GM19372 (cell line): Measurements from ENCODE around the gene SLC9C2.
"Not testable (repeated sequence)": the region's sequence is repeated elsewhere in the genome, so short reads cannot be mapped to it uniquely, and the experiment has no call there.

Experiments used
- ATAC-seq: cut with Tn5 transposase; IDR thresholded peaks from one replicate; pipeline ENCODE4 v1.9.1; 2021; ENCODE audit warnings: mild to moderate bottlenecking, low read depth, moderate library complexity; ENCODE audit not compliant: unreplicated experiment

Gene SLC9C2

DNA sequence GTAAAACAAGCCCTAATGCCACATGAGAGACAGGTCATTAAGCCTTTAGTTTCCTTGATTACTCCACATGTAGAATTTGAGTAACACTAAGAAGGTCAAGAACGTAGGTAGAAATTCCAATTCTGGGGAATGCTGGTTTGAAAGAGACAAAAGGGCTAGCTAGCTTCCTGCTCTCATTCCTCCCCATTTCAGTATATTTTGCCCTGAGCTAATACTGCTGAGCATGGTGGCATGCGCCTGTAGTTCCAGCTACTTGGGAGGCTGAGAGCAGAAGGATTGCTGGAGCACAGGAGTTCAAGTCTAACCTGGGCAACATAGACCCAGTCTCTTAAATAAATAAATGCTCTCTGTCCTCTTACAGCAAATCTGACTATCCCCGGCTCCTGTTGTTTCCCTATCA is 112.9 kb downstream of the SLC9C2 start:
- ATAC-seq: no peak

DNA sequence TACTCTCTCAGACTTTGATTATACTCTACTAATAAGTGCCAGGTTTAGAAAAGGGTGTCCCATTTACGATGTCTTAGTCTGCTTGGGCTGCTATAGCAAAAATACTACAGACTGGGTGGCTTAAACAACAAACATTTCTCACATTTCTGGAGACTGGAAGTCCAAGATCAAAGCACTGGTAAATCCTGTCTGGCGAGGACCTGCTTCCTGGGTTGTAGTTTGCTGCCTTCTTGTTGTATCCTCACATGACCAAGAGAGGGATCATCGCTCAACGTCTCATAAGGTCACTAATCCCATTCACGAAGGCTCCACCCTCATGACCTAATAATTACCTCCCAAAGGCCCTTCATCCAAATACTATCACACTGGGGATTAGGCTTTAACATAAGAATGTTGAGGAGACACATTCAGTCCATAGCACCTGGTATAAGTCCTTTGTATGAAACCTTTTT is 113.7 kb downstream of the SLC9C2 start:
- no peak for ATAC-seq

DNA sequence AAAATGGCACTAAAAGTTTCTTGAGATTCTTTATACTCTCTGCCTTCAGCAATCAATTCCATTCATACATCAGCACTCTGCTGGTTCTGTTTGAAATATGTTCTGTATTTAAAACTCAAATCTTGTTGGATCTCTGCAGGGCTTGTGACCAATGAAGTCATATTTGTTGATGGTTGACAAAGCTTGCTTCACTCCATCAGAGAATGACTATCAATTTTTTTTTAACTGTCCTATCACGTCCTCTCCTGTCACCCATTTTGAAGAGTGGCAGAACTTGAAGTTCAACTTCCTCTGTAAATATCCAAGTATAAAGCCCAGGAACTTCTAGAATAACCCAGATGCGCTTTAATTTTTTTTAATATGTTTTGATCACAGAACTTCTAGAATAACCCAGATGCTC is 114.9 kb downstream of the SLC9C2 start:
- no peak for ATAC-seq

DNA sequence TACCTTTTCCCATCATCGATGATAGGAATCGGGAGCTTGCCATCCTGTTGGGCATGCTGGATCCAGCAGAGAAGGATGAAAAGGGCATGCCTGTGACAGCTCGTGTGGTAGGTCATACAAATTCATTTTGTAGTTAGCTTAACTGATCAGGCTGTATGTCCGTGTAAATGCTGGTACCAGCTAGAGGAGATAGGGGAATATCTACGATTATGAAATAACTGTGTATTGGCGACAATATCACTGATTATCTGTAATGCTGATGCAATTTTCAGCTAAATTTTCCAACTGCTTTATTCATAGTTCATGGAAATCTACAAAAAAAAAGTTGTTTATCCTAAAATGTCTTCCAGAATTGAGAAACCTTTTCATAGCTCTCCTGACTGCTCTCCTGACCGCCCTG is 117.5 kb downstream of the SLC9C2 start:
- ATAC-seq: no peak

DNA sequence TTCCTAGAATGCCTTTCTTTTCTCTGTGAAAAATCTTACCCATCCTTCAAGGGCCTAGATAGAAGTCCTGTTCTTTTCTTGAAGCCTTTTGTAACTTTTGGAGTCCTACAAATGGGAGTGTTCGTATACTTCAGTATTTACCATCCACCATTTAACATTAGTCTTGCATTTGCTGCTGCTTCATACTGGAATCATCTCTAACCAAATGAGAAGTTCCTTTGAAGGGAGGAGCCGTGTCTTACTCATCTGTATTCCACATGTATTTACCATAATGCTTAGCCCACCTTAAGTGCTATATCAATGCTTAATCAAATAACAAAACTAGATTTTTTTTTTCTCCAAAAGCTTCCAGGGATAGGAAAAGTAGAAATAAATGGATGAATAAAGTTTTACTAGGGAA is 118.6 kb downstream of the SLC9C2 start:
- no peak for ATAC-seq

DNA sequence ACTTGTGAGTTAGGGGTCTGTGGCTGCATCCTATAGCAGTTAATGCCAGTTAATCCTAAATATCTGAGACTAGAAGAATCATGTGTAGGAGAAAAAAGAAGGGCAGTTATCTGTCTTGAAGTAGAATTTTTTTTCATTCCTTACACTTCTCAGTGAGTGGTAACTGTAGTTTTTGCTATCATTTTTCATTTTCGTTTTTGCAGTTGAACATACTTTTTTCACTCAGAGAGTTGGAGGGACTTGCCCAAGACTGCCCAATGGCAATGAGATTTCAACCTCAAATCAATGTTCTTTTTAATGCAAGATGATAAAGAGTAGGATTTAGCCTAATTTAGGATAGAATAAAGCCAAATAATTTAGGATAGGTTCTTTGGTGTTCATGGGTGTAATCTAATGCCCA is 120.2 kb downstream of the SLC9C2 start:
- ATAC-seq: no peak

DNA sequence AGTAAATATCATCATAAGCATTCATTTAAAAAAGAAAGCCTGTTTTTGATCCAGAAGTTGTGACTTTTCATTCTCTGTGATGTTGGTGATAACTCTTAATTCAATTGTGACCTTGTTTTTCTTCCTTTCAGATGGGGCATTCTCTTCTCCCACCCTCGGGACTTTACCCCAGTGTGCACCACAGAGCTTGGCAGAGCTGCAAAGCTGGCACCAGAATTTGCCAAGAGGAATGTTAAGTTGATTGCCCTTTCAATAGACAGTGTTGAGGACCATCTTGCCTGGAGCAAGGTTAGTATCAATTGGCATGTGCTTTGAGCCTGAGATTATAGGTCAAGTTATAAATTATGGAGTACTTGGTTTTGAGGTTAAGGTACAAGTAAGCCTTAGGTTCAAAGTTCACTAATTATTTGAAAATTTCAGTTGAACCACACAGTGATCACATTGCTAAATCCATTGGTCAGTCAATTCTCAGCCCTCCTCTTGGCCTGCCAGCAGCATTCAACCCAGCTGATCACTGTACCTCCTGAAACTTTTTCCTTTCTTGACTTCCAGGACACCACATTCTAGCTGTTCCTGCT is 121.6 kb downstream of the SLC9C2 start:
- no peak for ATAC-seq

DNA sequence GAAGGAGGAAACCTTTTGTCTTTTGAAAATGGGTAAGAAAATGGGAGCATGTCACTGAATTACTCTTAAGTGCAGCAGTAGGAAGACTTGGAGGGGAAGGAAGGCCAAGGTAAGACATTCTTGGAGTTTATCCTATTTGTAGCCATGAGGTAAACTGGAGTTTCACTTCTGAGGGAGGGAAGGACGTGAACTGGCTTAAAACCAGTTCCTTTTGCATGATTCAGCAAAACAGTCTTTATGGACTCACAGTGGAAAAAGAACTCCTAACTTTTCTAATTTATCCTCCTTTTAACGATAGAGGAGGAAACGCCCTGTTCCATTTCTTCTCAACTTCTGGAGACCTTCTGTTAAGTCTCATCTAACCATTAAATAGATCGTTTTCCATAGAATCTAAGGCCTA is 123.2 kb downstream of the SLC9C2 start:
- no peak for ATAC-seq

DNA sequence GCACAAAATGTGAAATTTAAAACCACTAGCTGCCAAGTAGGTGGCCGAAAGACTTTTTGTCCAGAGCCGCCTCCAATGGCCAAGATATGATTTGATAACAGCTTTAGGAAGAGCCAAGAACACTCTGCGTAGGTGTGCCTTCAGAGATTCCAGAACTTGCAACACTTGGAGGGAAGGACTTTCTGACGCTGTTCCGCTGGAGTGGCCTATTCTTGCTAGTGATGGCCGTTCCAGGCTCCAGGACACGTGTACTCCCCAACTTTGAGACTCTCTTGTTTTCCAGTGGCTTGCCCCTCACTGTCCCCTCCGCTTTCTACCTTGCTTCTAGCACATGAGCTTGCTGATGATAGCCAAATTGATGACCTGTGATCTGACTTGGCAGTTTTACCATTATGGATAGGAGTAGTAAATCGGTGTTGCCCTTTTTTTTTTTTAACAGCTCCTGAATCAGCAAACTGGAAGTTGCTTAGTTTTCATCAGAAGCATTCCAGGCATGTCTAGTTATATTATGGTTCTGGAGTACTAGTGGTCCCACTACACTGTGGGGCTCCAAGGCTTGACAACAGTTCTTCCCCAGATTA is 124.7 kb downstream of the SLC9C2 start:
- no peak for ATAC-seq

DNA sequence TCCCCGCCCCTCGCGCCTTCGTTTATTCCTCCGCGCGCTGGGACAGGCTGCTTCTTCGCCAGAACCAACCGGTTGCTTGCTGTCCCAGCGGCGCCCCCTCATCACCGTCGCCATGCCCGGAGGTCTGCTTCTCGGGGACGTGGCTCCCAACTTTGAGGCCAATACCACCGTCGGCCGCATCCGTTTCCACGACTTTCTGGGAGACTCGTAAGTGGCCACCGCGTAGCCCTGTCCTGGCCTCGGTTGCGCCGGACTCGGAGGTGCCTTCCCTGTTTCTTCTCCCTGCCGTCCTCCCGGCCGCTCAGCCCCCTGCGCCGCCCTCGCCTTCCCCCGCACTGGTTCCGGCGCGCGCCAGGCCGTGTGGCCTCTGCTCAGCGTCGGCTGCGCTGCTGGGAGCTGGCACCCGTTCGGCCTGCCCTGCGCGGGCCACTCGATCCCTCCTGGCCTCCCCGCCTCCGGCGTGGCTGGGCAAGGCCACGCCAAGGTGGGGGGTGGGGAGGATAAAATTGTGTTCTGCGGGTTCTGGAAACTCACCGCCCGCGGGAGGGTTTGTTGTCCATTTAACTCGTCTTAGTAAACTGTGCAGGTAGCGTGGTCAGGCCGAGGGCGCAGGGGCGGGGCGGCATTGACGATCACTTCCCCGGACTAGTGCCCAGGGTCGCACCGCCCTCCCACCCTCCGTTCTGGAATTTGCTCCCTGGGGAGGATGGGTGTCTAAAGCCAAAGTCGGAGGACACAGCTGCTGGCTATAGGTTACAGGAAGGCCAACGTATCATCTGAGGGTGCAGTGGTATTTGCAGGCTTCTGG is 125.4 kb downstream of the SLC9C2 start, which contains the start of gene PRDX6:
Gene PRDX6, plus strand, starts transcription at position 50 of the 808 bp plus-strand sequence. Its CDS starts 63 bp downstream, at position 113.
- ATAC-seq: peak; percentile 49

DNA sequence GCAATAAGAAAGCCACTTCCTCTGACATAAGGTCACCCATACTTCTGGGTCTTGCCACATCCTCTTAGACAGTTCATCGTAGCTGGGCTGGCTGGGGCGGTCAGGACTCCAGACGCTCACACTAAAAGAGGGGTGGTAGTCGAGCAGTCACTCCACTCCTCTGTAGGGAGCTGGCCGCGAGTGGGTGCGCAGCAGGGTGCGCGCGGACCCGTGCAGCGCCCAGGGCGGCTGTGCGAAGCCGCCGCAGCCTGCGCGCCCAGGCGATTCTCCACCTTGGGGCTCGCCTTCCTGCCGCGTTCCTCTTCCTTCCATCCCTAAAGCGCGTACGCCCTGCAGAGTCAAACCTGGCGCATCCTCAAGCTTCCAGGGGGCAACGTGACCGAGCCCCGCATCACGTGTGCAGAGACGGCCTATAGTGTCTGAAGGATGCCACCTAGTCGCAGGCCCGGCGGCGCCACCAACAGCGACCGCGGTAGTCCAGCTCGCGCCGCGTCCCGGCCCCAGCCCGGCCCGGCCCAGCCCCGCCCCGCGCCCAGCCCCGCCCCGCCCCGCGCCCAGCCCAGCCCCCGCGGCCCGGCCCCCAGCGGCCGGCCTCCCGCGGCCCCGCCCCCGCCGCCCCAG is 126.1 kb downstream of the SLC9C2 start:
- peak; percentile 95 for ATAC-seq

DNA sequence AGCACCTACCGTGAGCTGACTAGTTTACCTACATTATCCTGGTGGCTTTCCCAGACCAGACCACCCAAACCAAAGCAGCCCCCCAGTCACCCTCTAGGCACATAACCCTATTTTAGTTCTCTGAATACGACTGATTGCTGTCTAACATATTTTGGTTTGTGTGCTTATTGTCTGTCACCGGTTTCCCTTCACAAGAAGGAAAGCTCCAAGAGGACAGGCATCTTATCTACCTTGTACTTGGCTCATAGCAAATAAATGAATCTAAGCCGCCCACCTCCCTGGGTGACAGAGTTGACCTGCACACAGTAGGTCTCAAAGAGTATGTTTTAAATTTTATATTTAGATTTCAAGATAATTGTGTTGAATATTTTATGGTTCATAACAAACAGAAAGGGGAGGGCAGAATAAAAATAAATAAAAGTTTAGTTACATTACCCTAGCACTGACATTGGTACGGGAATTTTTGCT is 126.6 kb downstream of the SLC9C2 start:
- no peak for ATAC-seq

DNA sequence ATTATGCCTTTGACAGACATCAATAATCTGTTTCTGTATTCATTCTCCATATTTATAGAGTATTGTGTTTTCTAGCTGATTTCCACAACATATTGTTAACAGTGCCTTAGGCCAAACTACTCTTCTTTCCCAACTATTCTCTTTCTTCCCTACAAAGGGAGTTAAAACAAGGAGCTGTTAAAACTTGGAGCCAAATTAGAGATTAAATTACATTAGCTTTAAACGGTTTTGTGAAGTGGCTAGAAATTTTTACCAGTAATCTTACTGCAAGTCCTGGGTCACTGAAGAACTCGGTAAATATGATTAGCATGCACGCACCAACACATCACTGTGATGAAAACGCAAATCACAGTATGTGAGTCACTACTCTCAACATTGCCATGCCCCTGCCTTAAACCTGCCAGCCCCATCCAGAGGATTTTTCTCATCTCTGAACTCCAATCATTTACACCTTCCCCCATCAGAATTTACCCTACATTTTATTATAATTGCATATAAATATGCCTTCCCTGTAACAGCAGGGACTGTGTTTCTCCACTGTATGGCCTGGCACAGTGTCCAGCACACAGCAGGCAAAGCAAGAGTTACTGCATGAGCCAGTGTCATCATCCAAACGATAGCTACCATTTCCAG is 127.2 kb downstream of the SLC9C2 start:
- ATAC-seq: no peak

DNA sequence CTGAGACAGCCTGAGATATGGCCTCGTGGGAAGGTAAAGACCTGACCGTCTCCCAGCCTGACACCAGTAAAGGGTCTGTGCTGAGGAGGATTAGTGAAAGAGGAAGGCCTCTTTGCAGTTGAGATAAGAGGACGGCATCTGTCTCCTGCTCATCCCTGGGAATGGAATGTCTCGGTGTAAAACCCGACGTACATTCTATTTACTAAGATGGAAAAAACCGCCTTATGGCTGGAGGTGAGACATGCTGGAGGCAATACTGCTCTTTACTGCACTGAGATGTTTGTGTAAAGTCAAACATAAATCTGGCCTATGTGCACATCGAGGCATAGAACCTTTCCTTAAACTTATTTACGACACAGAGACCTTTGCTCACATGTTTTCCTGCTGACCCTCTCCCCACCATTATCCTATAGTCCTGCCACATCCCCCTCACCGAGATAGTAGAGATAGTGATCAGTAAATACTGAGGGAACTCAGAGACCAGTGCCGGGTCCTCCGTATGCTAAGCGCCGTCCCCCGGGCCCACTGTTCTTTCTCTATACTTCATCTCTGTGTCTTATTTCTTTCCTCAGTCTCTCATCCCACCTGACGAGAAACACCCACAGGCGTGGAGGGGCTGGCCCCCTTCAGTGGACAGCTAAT is 128.0 kb downstream of the SLC9C2 start:
- ATAC-seq: not testable (repeated sequence)

DNA sequence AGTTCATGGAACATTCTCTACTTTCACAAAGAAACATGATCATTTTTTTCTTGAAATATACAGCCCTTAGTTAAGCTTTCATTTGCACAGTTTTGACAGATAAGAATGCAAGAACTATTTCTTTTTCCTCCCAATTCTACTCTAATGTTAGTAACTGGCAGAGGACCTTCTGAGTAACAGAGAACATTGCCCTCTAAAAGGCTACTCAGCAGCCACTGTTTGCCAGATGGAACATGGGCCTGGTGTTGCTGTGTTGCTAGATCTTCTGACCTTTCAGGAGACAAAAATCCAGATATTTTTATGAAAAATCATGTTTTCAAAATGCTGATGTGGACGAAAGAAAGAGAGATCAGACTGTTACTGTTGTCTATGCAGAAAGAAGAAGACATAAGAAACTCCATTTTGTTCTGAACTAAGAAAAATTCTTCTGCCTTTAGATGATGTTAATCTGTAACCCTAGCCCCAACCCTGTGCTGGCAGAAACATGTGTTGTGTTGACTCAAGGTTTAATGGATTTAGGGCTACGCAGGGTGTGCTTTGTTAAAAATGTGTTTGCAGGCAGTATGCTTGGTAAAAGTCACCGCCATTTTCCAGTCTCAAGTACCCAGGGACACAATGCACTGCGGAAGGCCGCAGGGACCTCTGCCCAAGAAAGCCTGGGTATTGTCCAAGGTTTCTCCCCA is 128.6 kb downstream of the SLC9C2 start:
- ATAC-seq: no peak

DNA sequence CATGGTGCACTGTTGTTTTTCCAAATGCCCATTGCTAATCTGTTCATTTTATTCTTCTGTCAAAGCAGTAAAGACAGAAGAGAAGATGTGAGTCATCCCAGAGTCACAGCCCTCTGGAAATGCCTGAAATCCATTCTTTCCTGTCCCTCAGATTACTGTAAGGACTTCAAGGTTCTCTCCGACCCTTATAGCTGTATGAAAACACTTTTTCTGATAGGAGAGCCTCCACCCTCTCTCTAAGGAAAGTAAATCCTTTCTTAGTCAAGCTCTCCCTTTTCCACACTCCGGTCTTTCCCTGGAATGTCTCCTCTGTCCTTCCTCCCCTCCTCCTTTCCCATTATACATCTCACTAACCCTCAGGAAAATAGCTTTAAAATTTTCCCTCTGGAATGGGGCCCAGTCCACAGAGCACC is 129.3 kb downstream of the SLC9C2 start:
- ATAC-seq: no peak

DNA sequence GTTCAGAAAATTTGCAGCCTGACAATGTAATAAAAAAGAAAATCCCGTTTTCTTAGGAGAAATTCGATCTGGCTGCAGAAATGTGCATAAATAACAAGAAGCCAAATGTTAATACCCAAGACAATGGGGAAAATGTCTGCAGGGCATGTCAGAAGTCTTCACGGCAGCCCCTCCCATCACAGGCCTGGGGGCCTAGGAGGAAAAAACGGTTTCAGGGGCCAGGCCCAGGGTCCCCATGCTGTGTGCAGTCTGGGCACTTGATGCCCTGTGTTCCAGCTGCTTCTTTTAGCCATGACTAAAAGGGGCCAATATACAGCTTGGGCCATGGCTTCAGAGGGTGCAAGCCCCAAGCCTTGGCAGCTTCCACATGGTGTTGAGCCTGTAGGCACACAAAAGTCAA is 132.3 kb downstream of the SLC9C2 start:
- no peak for ATAC-seq

DNA sequence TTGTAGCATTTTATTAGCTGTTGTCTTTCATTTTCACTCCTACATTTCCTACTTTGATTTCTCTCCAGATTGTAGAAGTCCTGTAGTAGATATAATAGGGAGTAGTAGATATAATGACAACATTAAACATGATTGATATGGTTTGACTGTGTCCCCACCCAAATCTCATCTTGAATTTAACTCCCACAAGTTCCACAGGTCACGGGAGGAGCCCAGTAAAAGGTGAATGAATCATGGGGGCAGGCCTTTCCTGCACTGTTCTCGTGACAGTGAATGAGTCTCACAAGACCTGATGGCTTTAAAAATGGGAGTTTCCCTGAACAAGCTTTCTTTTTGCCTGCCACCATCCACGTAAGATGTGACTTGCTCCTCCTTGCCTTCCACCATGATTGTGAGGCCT is 133.2 kb downstream of the SLC9C2 start:
- no peak for ATAC-seq

DNA sequence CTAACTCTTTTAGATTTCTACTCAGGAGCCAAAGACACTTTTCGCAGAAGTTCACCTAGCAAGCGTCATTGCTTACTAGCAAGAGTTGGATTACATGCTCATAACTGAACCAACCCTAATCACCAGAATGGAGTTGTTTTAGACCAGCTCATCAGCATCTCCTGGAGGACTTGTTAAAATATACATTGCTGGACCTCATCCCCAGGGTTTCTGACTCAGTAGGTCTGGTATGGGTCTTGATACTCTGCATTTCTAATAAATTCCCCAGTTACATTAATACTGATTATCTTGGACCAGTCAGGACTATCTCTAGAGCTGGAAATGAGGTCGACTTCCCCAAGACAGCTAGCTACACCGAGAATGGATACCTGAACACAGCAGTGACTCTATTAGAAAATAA is 135.4 kb downstream of the SLC9C2 start:
- no peak for ATAC-seq

DNA sequence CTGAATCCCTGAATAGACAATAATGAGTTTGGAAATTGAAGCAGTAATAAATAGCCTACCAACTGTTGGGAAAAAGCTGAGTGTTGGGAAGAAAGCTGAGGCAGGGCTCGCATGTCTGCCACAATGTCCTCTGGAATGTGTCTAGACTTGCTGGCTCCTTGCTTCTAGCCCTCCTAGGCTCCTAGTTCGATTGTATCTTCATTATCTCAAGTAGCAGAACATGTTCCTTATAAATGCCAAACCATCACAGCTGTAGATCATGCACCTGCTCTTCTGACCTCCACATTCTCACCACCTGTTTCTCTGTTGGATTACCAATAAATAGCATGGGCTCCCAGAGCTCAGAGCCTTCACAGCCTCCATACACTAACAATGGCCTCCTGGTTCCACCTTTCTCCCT is 138.7 kb downstream of the SLC9C2 start:
- ATAC-seq: not testable (repeated sequence)
